ENCODE results near the gene IGSF22. TPM values are rescaled to one million over a fixed set of nuclear protein-coding genes. Genes with fewer than 3 reads are reported as not detected.

Gene IGSF22
- total RNA-seq: 0.19 and 0.50 TPM in 2 replicates
- long read RNA-seq: 0 reads

- Mint-ChIP-seq H3K4me1 (peaks cover 18% of the 10 kb centered on the region), H3K4me3 (no peak within 1 kb of the TSS), H3K36me3 (ENCODE audit: low read depth) (no peaks in the 10 kb centered on the region), H3K27me3 (ENCODE audit: low read depth) (peaks cover 8% of the 10 kb centered on the region), H3K27ac (ENCODE audit: unreplicated experiment) (no peak within 1 kb of the TSS), H3K9me3 (no peaks in the 10 kb centered on the region)
- DNase-seq (ENCODE audit: low read depth, low spot score): no peak
- no peak for TF ChIP-seq CTCF (conservative IDR thresholded peaks at IDR 0.05)
Observed at GRCh38 chr11:18726040-18726439, at the start of gene IGSF22. Gene IGSF22 (minus strand): TSS chr11:18726188. CDS start chr11:18724236, 1,952 bp downstream.

GRCh38 chr11:18774801-18775200 is 48.8 kb upstream of the IGSF22 start:
- Mint-ChIP-seq H3K27me3 (ENCODE audit: low read depth) (peaks cover 21% of the 10 kb centered on the region), H3K4me3 (no peak overlapping the region), H3K9me3 (no peaks in the 10 kb centered on the region), H3K4me1 (no peaks in the 10 kb centered on the region), H3K36me3 (ENCODE audit: low read depth) (no peaks in the 10 kb centered on the region), H3K27ac (ENCODE audit: unreplicated experiment) (no peak overlapping the region)
- no peak for TF ChIP-seq CTCF (conservative IDR thresholded peaks at IDR 0.05)
- no peak for DNase-seq (ENCODE audit: low read depth, low spot score)

- no peak overlapping the region for H3K4me3 Mint-ChIP-seq
- no peak overlapping the region for H3K27ac Mint-ChIP-seq (ENCODE audit: unreplicated experiment)
- H3K36me3 Mint-ChIP-seq (ENCODE audit: low read depth): no peaks in the 10 kb centered on the region
- H3K9me3 Mint-ChIP-seq: no peaks in the 10 kb centered on the region
- DNase-seq (ENCODE audit: low read depth, low spot score): no peak
- peaks cover 21% of the 10 kb centered on the region for H3K27me3 Mint-ChIP-seq (ENCODE audit: low read depth)
- H3K4me1 Mint-ChIP-seq: no peaks in the 10 kb centered on the region
- no peak for TF ChIP-seq CTCF (conservative IDR thresholded peaks at IDR 0.05)
Observed at GRCh38 chr11:18773681-18774080, 47.7 kb upstream of the IGSF22 start.

GRCh38 chr11:18773104-18773503 is 47.1 kb upstream of the IGSF22 start:
- H3K4me1 Mint-ChIP-seq: no peaks in the 10 kb centered on the region
- DNase-seq (ENCODE audit: low read depth, low spot score): no peak

GRCh38 chr11:18772211-18772610 is 46.2 kb upstream of the IGSF22 start:
- DNase-seq (ENCODE audit: low read depth, low spot score): no peak
- H3K4me3 Mint-ChIP-seq: no peak overlapping the region
- no peaks in the 10 kb centered on the region for H3K36me3 Mint-ChIP-seq (ENCODE audit: low read depth)
- H3K4me1 Mint-ChIP-seq: no peaks in the 10 kb centered on the region
- H3K9me3 Mint-ChIP-seq: no peaks in the 10 kb centered on the region
- H3K27ac Mint-ChIP-seq (ENCODE audit: unreplicated experiment): no peak overlapping the region
- no peak for TF ChIP-seq CTCF (conservative IDR thresholded peaks at IDR 0.05)
- peaks cover 21% of the 10 kb centered on the region for H3K27me3 Mint-ChIP-seq (ENCODE audit: low read depth)

More at GRCh38 chr11:18773104-18773503, 47.1 kb upstream of the IGSF22 start:
- Mint-ChIP-seq H3K27me3 (ENCODE audit: low read depth) (peaks cover 21% of the 10 kb centered on the region), H3K27ac (ENCODE audit: unreplicated experiment) (no peak overlapping the region), H3K4me3 (no peak overlapping the region), H3K9me3 (no peaks in the 10 kb centered on the region), H3K36me3 (ENCODE audit: low read depth) (no peaks in the 10 kb centered on the region)
- no peak for TF ChIP-seq CTCF (conservative IDR thresholded peaks at IDR 0.05)
